Karpas-422 (cell line): ENCODE data around the gene NEB. TPM values are rescaled to one million over a fixed set of nuclear protein-coding genes. Genes with fewer than 3 reads are reported as not detected.

Source experiments
- DNase-seq: peaks from one replicate; pipeline ENCODE4 v3.0.0-alpha.2; 2015
- H2AFZ ChIP-seq: fragments of 200-600 bp; sonication (generic); 2 replicates; pipeline ENCODE4 v1.6.1; 2014; ENCODE audit warnings: antibody characterized with exemption, low read length, mixed read lengths
- H3K27ac ChIP-seq: fragments of 200-600 bp; sonication (generic); 2 replicates; pipeline ENCODE4 v1.5.1; 2014; ENCODE audit warnings: mild to moderate bottlenecking, low read length, moderate library complexity
- H3K27me3 ChIP-seq: fragments of 200-600 bp; sonication (generic); 2 replicates; pipeline ENCODE4 v1.6.1; 2014; ENCODE audit warnings: low read length, mixed read lengths
- H3K36me3 ChIP-seq: fragments of 200-600 bp; sonication (generic); 2 replicates; pipeline ENCODE4 v1.6.1; 2014; ENCODE audit warnings: low read length, mixed read lengths; ENCODE audit not compliant: insufficient read depth
- H3K4me1 ChIP-seq: fragments of 200-600 bp; sonication (generic); 2 replicates; pipeline ENCODE4 v1.6.1; 2014; ENCODE audit warnings: mild to moderate bottlenecking, low read length, mixed read lengths
- H3K4me2 ChIP-seq: fragments of 200-600 bp; sonication (generic); 2 replicates; pipeline ENCODE4 v1.6.1; 2014; ENCODE audit warnings: low read length, low read depth, mild to moderate bottlenecking; ENCODE audit not compliant: poor library complexity, severe bottlenecking
- H3K4me3 ChIP-seq: fragments of 200-600 bp; sonication (generic); 2 replicates; pipeline ENCODE4 v1.5.1; 2014; ENCODE audit warnings: mild to moderate bottlenecking, antibody characterized with exemption, low read length, mixed read lengths
- H3K79me2 ChIP-seq: fragments of 200-600 bp; sonication (generic); 2 replicates; pipeline ENCODE4 v1.6.1; 2014; ENCODE audit warnings: mild to moderate bottlenecking, low read length, mixed read lengths
- H3K9ac ChIP-seq: fragments of 200-600 bp; sonication (generic); 2 replicates; pipeline ENCODE4 v1.6.0; 2014; ENCODE audit warnings: low read length
- H3K9me2 ChIP-seq: fragments of 200-600 bp; sonication (generic), shearing (Covaris generic); replicated peaks from 2 replicates; pipeline ENCODE4 v1.6.0; 2014; ENCODE audit warnings: mild to moderate bottlenecking, low read length, moderate library complexity; ENCODE audit not compliant: insufficient read depth
- H3K9me3 ChIP-seq: fragments of 300-700, 200-600 bp; sonication (generic); 2 replicates; pipeline ENCODE4 v1.6.1; 2014; ENCODE audit warnings: low read length, mixed read lengths
- H4K20me1 ChIP-seq: fragments of 200-600 bp; sonication (generic); 2 replicates; pipeline ENCODE4 v1.6.1; 2014; ENCODE audit warnings: mild to moderate bottlenecking, antibody characterized with exemption, low read length, low read depth; ENCODE audit not compliant: insufficient read depth
- total RNA-seq: library from RNA; depleted of rRNA; stranded (reverse); fragments of >200 nt; shearing (Covaris generic); gene quantifications from 2 replicates; pipeline ENCODE4 v1.2.3, GENCODE V29; 2014; ENCODE audit warnings: low replicate concordance

NEB gene
- total RNA-seq, 1 experiment from 2014 or later = 1.4 TPM

- Histone ChIP-seq H3K9ac (peak overlapping the region; percentile 28), H3K4me1 (peaks cover 31% of the 10 kb centered on the region), H3K27me3 (no peaks in the 10 kb centered on the region), H3K4me3 (peak overlapping the region; percentile 27; the same call in 1 of the 2 replicates), H3K4me2 (peak overlapping the region; percentile 7), H3K27ac (peak overlapping the region; percentile 63), H3K36me3 (no peaks in the 10 kb centered on the region), H3K9me2 (no peaks in the 10 kb centered on the region), H4K20me1 (no peaks in the 10 kb centered on the region), H3K79me2 (no peaks in the 10 kb centered on the region), H2AFZ (peak overlapping the region; percentile 38; the same call in 1 of the 2 replicates), H3K9me3 (no peaks in the 10 kb centered on the region)
- DNase-seq = no peak
Measured at GRCh38 chr2:151765760-151766410, 31.6 kb upstream of the NEB start.

- Histone ChIP-seq H3K4me1 (peaks cover 27% of the 10 kb centered on the region), H3K9me3 (no peaks in the 10 kb centered on the region), H3K9me2 (no peaks in the 10 kb centered on the region), H3K4me2 (no peak overlapping the region), H3K27me3 (no peaks in the 10 kb centered on the region), H3K36me3 (no peaks in the 10 kb centered on the region), H3K79me2 (no peaks in the 10 kb centered on the region), H4K20me1 (no peaks in the 10 kb centered on the region), H3K4me3 (no peak overlapping the region), H2AFZ (no peak overlapping the region), H3K9ac (no peak overlapping the region), H3K27ac (no peak overlapping the region)
- DNase-seq = no peak
Measured at GRCh38 chr2:151762694-151763093, 28.4 kb upstream of the NEB start.

- Histone ChIP-seq H3K4me2 (no peak overlapping the region), H4K20me1 (no peaks in the 10 kb centered on the region), H3K4me3 (no peak overlapping the region), H3K27ac (no peak overlapping the region), H3K9me2 (no peaks in the 10 kb centered on the region), H2AFZ (no peak overlapping the region), H3K4me1 (peaks cover 26% of the 10 kb centered on the region), H3K79me2 (no peaks in the 10 kb centered on the region), H3K9me3 (no peaks in the 10 kb centered on the region), H3K9ac (no peak overlapping the region), H3K27me3 (no peaks in the 10 kb centered on the region), H3K36me3 (no peaks in the 10 kb centered on the region)
- no peak for DNase-seq
Measured at GRCh38 chr2:151761687-151762086, 27.4 kb upstream of the NEB start.

DNA sequence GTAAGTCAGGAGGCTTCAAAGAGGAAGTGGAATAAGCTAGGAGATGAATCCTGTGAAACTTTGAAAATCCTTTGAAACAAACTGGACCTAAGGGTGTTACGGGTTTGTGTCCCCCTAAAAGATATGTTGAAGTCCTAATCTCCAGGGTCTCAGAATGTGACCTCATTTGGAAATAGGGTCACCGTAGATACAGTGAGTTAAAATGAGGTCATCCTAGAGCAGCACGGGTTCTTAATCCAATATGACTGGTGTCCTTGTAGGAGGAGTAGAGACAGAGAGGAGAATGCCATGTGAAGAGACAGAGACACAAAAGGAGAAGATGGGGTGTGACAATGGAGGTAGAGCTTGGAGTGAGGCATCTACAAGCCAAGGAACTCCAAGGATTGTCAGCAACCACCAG is 26.9 kb upstream of the NEB start:
- Histone ChIP-seq H3K4me1 (peaks cover 21% of the 10 kb centered on the region), H2AFZ (no peak overlapping the region), H3K79me2 (no peaks in the 10 kb centered on the region), H3K27ac (no peak overlapping the region), H4K20me1 (no peaks in the 10 kb centered on the region), H3K9ac (no peak overlapping the region), H3K36me3 (no peaks in the 10 kb centered on the region), H3K27me3 (no peaks in the 10 kb centered on the region), H3K9me3 (no peaks in the 10 kb centered on the region), H3K9me2 (no peaks in the 10 kb centered on the region), H3K4me2 (no peak overlapping the region), H3K4me3 (no peak overlapping the region)
- DNase-seq = no peak

- no peaks in the 10 kb centered on the region for H3K36me3 ChIP-seq
- peaks cover 12% of the 10 kb centered on the region for H3K4me1 ChIP-seq
- H4K20me1 ChIP-seq = no peaks in the 10 kb centered on the region
- H3K4me2 ChIP-seq = no peak overlapping the region
- no peaks in the 10 kb centered on the region for H3K79me2 ChIP-seq
- H3K9me2 ChIP-seq = no peaks in the 10 kb centered on the region
- H3K9me3 ChIP-seq = no peaks in the 10 kb centered on the region
- H2AFZ ChIP-seq = no peak overlapping the region
- no peaks in the 10 kb centered on the region for H3K27me3 ChIP-seq
- H3K9ac ChIP-seq = no peak overlapping the region
- no peak overlapping the region for H3K4me3 ChIP-seq
- H3K27ac ChIP-seq = no peak overlapping the region
- no peak for DNase-seq
Measured at GRCh38 chr2:151760139-151760650, 25.9 kb upstream of the NEB start.

DNA sequence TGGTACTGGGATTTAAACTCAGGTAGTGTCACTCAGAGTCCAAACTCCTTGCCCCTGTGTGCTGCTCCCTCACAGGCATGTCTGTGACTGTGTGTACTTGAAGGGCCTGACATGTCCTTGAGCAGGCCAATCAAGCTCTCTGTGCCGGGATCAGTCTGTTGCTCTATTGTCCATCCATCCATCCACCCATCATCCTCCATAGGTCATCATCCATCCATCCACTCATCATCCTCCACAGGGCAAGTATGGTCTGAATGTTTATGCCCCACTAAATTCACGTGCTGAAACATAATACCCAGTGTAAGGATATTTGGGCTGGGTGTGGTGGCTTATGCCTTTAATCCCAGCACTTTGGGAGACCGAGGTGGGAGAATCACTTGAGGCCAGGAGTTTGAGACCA is 24.5 kb upstream of the NEB start:
- H3K9me2 ChIP-seq = no peaks in the 10 kb centered on the region
- H3K4me2 ChIP-seq = no peak overlapping the region
- no peaks in the 10 kb centered on the region for H4K20me1 ChIP-seq
- H2AFZ ChIP-seq = no peak overlapping the region
- no peaks in the 10 kb centered on the region for H3K9me3 ChIP-seq
- H3K9ac ChIP-seq = no peak overlapping the region
- no peaks in the 10 kb centered on the region for H3K36me3 ChIP-seq
- H3K4me3 ChIP-seq = no peak overlapping the region
- DNase-seq = no peak
- H3K79me2 ChIP-seq = no peaks in the 10 kb centered on the region
- peaks cover 12% of the 10 kb centered on the region for H3K4me1 ChIP-seq
- H3K27me3 ChIP-seq = no peaks in the 10 kb centered on the region
- H3K27ac ChIP-seq = no peak overlapping the region

DNA sequence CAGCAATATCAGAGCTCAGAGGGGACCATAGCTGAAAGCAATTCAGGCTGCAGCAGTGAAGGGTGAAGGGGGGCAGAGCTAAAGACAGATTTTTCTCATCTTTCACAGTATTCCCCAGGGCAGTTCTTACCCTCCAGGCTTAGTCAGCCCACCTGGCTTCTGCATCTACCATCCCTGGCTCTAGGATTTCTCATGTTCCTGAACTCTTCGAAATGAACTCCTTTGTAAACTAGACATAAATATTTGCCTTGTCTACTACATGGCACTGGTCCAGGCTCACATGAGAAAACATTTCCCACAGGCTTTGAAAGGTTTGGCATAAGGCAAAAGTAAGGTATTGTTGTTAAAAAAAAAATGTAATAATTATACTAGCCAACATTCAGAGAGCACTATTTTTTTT is 23.6 kb upstream of the NEB start:
- Histone ChIP-seq H3K27me3 (no peaks in the 10 kb centered on the region), H4K20me1 (no peaks in the 10 kb centered on the region), H3K36me3 (no peaks in the 10 kb centered on the region), H3K9me2 (no peaks in the 10 kb centered on the region), H3K9me3 (no peaks in the 10 kb centered on the region), H3K4me1 (peaks cover 12% of the 10 kb centered on the region), H3K79me2 (no peaks in the 10 kb centered on the region), H3K4me3 (no peak overlapping the region), H3K27ac (no peak overlapping the region), H2AFZ (no peak overlapping the region), H3K4me2 (no peak overlapping the region), H3K9ac (no peak overlapping the region)
- no peak for DNase-seq

- Histone ChIP-seq H2AFZ (no peak overlapping the region), H3K9ac (no peak overlapping the region)
Measured at GRCh38 chr2:151756820-151757219, 22.5 kb upstream of the NEB start.

More at GRCh38 chr2:151756820-151757219, 22.5 kb upstream of the NEB start:
- Histone ChIP-seq H3K27ac (no peak overlapping the region), H3K9me2 (no peaks in the 10 kb centered on the region), H3K4me1 (peaks cover 12% of the 10 kb centered on the region), H3K4me2 (no peak overlapping the region), H3K36me3 (no peaks in the 10 kb centered on the region), H3K79me2 (no peaks in the 10 kb centered on the region), H4K20me1 (no peaks in the 10 kb centered on the region), H3K9me3 (no peaks in the 10 kb centered on the region), H3K4me3 (no peak overlapping the region), H3K27me3 (no peaks in the 10 kb centered on the region)
- DNase-seq = no peak
